Fibroblast of lung (primary cell): ENCODE results near the gene ATAD3B. TPM values are rescaled to one million over a fixed set of nuclear protein-coding genes. Genes with fewer than 3 reads are reported as not detected.
"Not testable (repeated sequence)": the region's sequence is repeated elsewhere in the genome, so short reads cannot be mapped to it uniquely, and the experiment has no call there.

Source experiments
- DNase-seq, 2 donors: peaks; one replicate each; pipeline versions ENCODE4 v3.0.0 to v3.0.0-alpha.2; 2010; ENCODE audit warnings: low read depth in 2 of 2
- H2AFZ ChIP-seq: 2 replicates; pipeline ENCODE4 v1.5.1; 2012; ENCODE audit warnings: low read length, control low read depth, inconsistent platforms
- H3K27ac ChIP-seq: 2 replicates; pipeline ENCODE4 v1.5.1; 2011; ENCODE audit warnings: low read length, control low read depth; ENCODE audit not compliant: insufficient read depth
- H3K27me3 ChIP-seq: 2 replicates; pipeline ENCODE4 v1.5.1; 2011; ENCODE audit warnings: mild to moderate bottlenecking, low read length; ENCODE audit not compliant: control insufficient read depth, insufficient read depth
- H3K36me3 ChIP-seq: 2 replicates; pipeline ENCODE4 v1.5.1; 2011; ENCODE audit warnings: low read length; ENCODE audit not compliant: control insufficient read depth, insufficient read depth
- H3K4me1 ChIP-seq: 2 replicates; pipeline ENCODE4 v1.5.1; 2011; ENCODE audit warnings: low read length; ENCODE audit not compliant: control insufficient read depth, insufficient read depth; ENCODE audit errors: extremely low read depth
- H3K4me2 ChIP-seq: 2 replicates; pipeline ENCODE4 v1.5.1; 2011; ENCODE audit warnings: low read length, control low read depth; ENCODE audit not compliant: insufficient read depth; ENCODE audit errors: extremely low read depth
- H3K4me3 ChIP-seq, 4 experiments: fragments of 200-600 bp in 1 of 4; sonication (generic) in 1 of 4; replicated peaks in 1 of 4; 2 replicates each; pipeline ENCODE4 v1.5.1; 2011 to 2016; ENCODE audit warnings: low read length in 4 of 4, low read depth in 3 of 4, mild to moderate bottlenecking in 3 of 4, control low read depth in 2 of 4, inconsistent platforms in 1 of 4, mixed read lengths in 1 of 4; ENCODE audit not compliant: insufficient read depth in 1 of 4; ENCODE audit errors: control extremely low read depth in 1 of 4
- H3K79me2 ChIP-seq: 2 replicates; pipeline ENCODE4 v1.5.1; 2012; ENCODE audit warnings: mild to moderate bottlenecking, low read length, inconsistent platforms; ENCODE audit not compliant: control insufficient read depth, insufficient read depth
- H3K9ac ChIP-seq: 2 replicates; pipeline ENCODE4 v1.5.1; 2011; ENCODE audit warnings: mild to moderate bottlenecking, low read length, control low read depth; ENCODE audit not compliant: insufficient read depth
- H3K9me3 ChIP-seq: 2 replicates; pipeline ENCODE4 v1.5.1; 2012; ENCODE audit warnings: low read depth, low read length; ENCODE audit not compliant: control insufficient read depth, insufficient read depth
- H4K20me1 ChIP-seq: 2 replicates; pipeline ENCODE4 v1.5.1; 2011; ENCODE audit warnings: low read length; ENCODE audit not compliant: control insufficient read depth, insufficient read depth; ENCODE audit errors: extremely low read depth
- CTCF ChIP-seq, 2 donors: IDR thresholded peaks in 1 of 2; conservative IDR thresholded peaks in 1 of 2; 1 replicate in 1 of 2; 2 replicates in 1 of 2; pipeline ENCODE4 v1.5.1; 2011 to 2012; ENCODE audit warnings: low read length in 2 of 2, control low read depth in 1 of 2, inconsistent platforms in 1 of 2, low read depth in 1 of 2, mild to moderate bottlenecking in 1 of 2
- EZH2 ChIP-seq: IDR thresholded peaks from 2 replicates; pipeline ENCODE4 v1.5.1; 2012; ENCODE audit warnings: low read length, control low read depth, mild to moderate bottlenecking; ENCODE audit errors: missing control alignments
- polyA plus RNA-seq, 2 donors: library from polyadenylated mRNA; depleted of rRNA in 1 of 2; stranded (reverse) in 1 of 2; unstranded in 1 of 2; fragments of >200 nt; gene quantifications; 2 replicates each; pipeline ENCODE4 v1.2.1, GENCODE V29; 2011 to 2012; ENCODE audit warnings: missing spikeins in 1 of 2
- total RNA-seq: library from RNA; depleted of rRNA; stranded (reverse); fragments of >200 nt; gene quantifications from 2 replicates; pipeline ENCODE4 v1.2.1, GENCODE V29; 2014

ATAD3B gene
- total and polyA plus RNA-seq, 2 donors (not counting 1 experiment from before 2014, with no cell fraction given): 7.0 to 15.0 TPM

- Histone ChIP-seq H3K4me3 (no peak overlapping the region), H3K36me3 (no peaks in the 10 kb centered on the region), H3K4me2 (no peak overlapping the region), H3K9me3 (no peaks in the 10 kb centered on the region), H2AFZ (no peak overlapping the region), H3K27ac (no peak overlapping the region), H3K27me3 (no peaks in the 10 kb centered on the region), H3K4me1 (peaks cover 3% of the 10 kb centered on the region), H4K20me1 (no peaks in the 10 kb centered on the region), H3K79me2 (no peaks in the 10 kb centered on the region), H3K9ac (no peak overlapping the region)
- peak in 1 of 2 donors; percentile 31 for DNase-seq
- no peak for TF ChIP-seq CTCF (conservative IDR thresholded peaks at IDR 0.05 in 1 of 2, IDR thresholded peaks at IDR 0.05 in 1 of 2; ENCODE audit: low read depth in 1 of 2, low read length in 2 of 2)
- TF ChIP-seq EZH2: no peak
Measured at GRCh38 chr1:1507305-1507704, 35.7 kb downstream of the ATAD3B start.

GRCh38 chr1:1508775-1509464 lies 37.4 kb downstream of the ATAD3B start:
- not testable (repeated sequence) for DNase-seq, H3K79me2 ChIP-seq, H3K4me3 ChIP-seq, H3K9ac ChIP-seq, H3K4me1 ChIP-seq, H4K20me1 ChIP-seq, H2AFZ ChIP-seq, H3K4me2 ChIP-seq, H3K36me3 ChIP-seq, H3K27me3 ChIP-seq, H3K27ac ChIP-seq, H3K9me3 ChIP-seq

- not testable (repeated sequence) for H3K27me3 ChIP-seq, H3K4me3 ChIP-seq, H3K9me3 ChIP-seq, H3K27ac ChIP-seq, DNase-seq, H3K36me3 ChIP-seq, H4K20me1 ChIP-seq, H3K4me1 ChIP-seq, H3K9ac ChIP-seq, H2AFZ ChIP-seq, H3K4me2 ChIP-seq
- peaks cover 12% of the 10 kb centered on the region for H3K79me2 ChIP-seq
Measured at GRCh38 chr1:1509465-1509850, 37.9 kb downstream of the ATAD3B start.

GRCh38 chr1:1510912-1511532 lies 39.5 kb downstream of the ATAD3B start:
- H3K9me3 ChIP-seq: no peaks in the 10 kb centered on the region
- TF ChIP-seq CTCF (conservative IDR thresholded peaks at IDR 0.05 in 1 of 2, IDR thresholded peaks at IDR 0.05 in 1 of 2; ENCODE audit: low read depth in 1 of 2, low read length in 2 of 2) (no peak), EZH2 (no peak)
- H3K4me1 ChIP-seq: peaks cover 3% of the 10 kb centered on the region
- H3K36me3 ChIP-seq: no peaks in the 10 kb centered on the region
- H3K4me2 ChIP-seq: peak overlapping the region; percentile 95
- H3K4me3 ChIP-seq: peak overlapping the region; percentile 80 to 88 (median 84)
- DNase-seq: peak in 1 of 2 donors; percentile 20
- H3K9ac ChIP-seq: peak overlapping the region; percentile 99
- peak overlapping the region; percentile 60 for H2AFZ ChIP-seq
- no peaks in the 10 kb centered on the region for H4K20me1 ChIP-seq
- H3K27ac ChIP-seq: peak overlapping the region; percentile 99
- H3K27me3 ChIP-seq: no peaks in the 10 kb centered on the region
- peaks cover 25% of the 10 kb centered on the region for H3K79me2 ChIP-seq
